Kidney (tissue), 14 donors: ENCODE measurements around the gene KLKB1. TPM values are rescaled to one million over a fixed set of nuclear protein-coding genes. Genes with fewer than 3 reads are reported as not detected.

Experiments used
- DNase-seq, 5 donors: peaks; one replicate each; pipeline ENCODE4 v3.0.0-alpha.2; 2013 to 2020
- FAIRE-seq: peaks from 2 replicates; lab custom pipeline; 2012; peaks lifted over from hg19 to GRCh38; lab: Jason Lieb, UNC
- H3K27ac ChIP-seq, 2 donors: one replicate each; pipeline ENCODE4 v1.7.0; 2013; ENCODE audit warnings: low read depth in 2 of 2, low read length in 2 of 2, inconsistent platforms in 1 of 2
- H3K27me3 ChIP-seq: one replicate; pipeline ENCODE4 v1.7.1; 2013; ENCODE audit warnings: low read length, inconsistent platforms; ENCODE audit not compliant: control insufficient read depth, insufficient read depth
- H3K36me3 ChIP-seq, 3 donors: one replicate each; pipeline versions ENCODE4 v1.7.0 to v1.7.1; 2013; ENCODE audit warnings: low read length in 3 of 3, control low read depth in 1 of 3, inconsistent platforms in 1 of 3; ENCODE audit not compliant: insufficient read depth in 3 of 3, control insufficient read depth in 2 of 3
- H3K4me1 ChIP-seq, 3 donors: one replicate each; pipeline versions ENCODE4 v1.7.0 to v1.7.1; 2013; ENCODE audit warnings: low read length in 3 of 3, inconsistent platforms in 1 of 3, low read depth in 1 of 3; ENCODE audit not compliant: control insufficient read depth in 2 of 3, insufficient read depth in 2 of 3
- H3K4me3 ChIP-seq, 3 donors: one replicate each; pipeline versions ENCODE4 v1.7.0 to v1.8.1; 2013; ENCODE audit warnings: low read length in 3 of 3, control low read depth in 1 of 3, inconsistent platforms in 1 of 3
- H3K9ac ChIP-seq, 3 donors: one replicate each; pipeline versions ENCODE4 v1.7.0 to v1.7.1; 2013; ENCODE audit warnings: low read length in 3 of 3, control low read depth in 1 of 3, inconsistent platforms in 1 of 3
- H3K9me3 ChIP-seq, 3 donors: one replicate each; pipeline versions ENCODE4 v1.7.0 to v1.7.1; 2013; ENCODE audit warnings: low read length in 3 of 3, control low read depth in 1 of 3, inconsistent platforms in 1 of 3; ENCODE audit not compliant: control insufficient read depth in 2 of 3, insufficient read depth in 1 of 3
- intact Hi-C: fragments of 100-400 bp; cut with DNase I; formaldehyde crosslinking; loops from one replicate; pipeline ENCODE4 v1.11.1; 2022
- polyA plus RNA-seq: library from polyadenylated mRNA; stranded (reverse); fragments of 350-450 nt; fragmentation: Illumina TruSeq; extraction: RNeasy Lipid Tissue Mini Kit (QIAGEN cat#74804); gene quantifications from one replicate; pipeline ENCODE4 v1.2.3, GENCODE V29; 2014; ENCODE audit warnings: low read depth, low replicate concordance; ENCODE audit not compliant: insufficient read depth
- total RNA-seq: library from RNA; stranded (reverse); fragmentation: NEBNext Ultra II Directional; extraction: Animal tissue kit (Norgen Biotek cat#: 25700); gene quantifications from one replicate; pipeline ENCODE4 v1.2.1, GENCODE V29; 2021
- TF ChIP-seq, protein P1 (sequence below): IDR thresholded peaks from 3 replicates; pipeline ENCODE4 v1.5.1; 2012; ENCODE audit warnings: mild to moderate bottlenecking, moderate library complexity, borderline replicate concordance; ENCODE audit not compliant: insufficient read depth; ENCODE audit errors: extremely low read depth
- donor health status: control.
- donor health status: control.
- donor health status: control.
- donor health status: control.
- donor health status: control.
- donor health status: DM: yes; HTN: yes; CAD: no.
- donor health status: Normal renal cell carcinoma (clear cell type).

Gene KLKB1
- total and polyA plus RNA-seq, 2 donors from 2014 or later = 2.1 to 5.7 TPM

DNA sequence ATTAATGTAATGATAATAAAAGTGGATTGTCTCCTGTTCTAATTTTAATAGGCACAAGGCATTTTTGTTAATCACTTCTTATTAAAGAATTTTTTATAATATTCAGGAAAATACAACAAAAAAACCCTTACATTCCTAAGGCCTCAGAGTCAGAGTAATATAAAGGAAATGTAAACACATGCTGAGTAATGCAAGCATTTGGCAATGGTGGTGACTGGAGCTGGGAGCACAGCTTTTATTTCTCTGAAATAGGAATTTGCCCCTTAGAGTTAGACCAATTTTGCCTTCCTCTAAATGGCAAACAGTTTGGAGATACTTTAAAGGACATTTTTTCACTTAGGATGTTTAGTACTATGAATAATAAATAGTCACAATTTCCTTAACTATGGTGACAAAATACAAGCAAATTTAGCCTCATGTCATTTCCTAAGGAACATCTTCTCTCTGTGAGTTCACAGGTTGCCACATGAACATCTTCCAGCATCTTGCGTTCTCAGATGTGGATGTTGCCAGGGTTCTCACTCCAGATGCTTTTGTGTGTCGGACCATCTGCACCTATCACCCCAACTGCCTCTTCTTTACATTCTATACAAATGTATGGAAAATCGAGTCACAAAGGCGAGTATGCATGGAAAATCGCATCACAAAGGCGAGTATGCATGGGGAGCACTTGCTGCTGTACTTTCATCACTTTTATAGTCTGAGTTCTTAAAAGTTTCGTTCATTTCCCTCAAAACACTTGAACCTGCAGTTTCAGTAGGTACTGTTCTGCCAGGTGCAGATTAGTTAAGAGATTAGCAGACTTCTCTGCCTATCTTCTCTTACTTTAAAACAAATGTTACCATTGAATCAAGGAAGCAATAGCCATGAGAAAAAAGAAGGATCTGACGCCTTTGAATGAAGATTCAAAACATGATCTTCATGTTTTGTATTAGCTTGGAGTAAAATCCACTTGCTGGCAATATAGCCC, 22.8 kb downstream of the KLKB1 start:
- H3K27me3 ChIP-seq = no peaks in the 10 kb centered on the region
- FAIRE-seq (no peak), DNase-seq (no peak)
- peaks cover 0 to 9% (median 0%) of the 10 kb centered on the region in 3 donors for H3K36me3 ChIP-seq
- no peaks in the 10 kb centered on the region for H3K9me3 ChIP-seq
- no peaks in the 10 kb centered on the region for H3K4me1 ChIP-seq
- intact Hi-C loops = no loop called here
- H3K27ac ChIP-seq = no peak overlapping the region
- no peak overlapping the region for H3K9ac ChIP-seq
- TF ChIP-seq, protein P1, sequence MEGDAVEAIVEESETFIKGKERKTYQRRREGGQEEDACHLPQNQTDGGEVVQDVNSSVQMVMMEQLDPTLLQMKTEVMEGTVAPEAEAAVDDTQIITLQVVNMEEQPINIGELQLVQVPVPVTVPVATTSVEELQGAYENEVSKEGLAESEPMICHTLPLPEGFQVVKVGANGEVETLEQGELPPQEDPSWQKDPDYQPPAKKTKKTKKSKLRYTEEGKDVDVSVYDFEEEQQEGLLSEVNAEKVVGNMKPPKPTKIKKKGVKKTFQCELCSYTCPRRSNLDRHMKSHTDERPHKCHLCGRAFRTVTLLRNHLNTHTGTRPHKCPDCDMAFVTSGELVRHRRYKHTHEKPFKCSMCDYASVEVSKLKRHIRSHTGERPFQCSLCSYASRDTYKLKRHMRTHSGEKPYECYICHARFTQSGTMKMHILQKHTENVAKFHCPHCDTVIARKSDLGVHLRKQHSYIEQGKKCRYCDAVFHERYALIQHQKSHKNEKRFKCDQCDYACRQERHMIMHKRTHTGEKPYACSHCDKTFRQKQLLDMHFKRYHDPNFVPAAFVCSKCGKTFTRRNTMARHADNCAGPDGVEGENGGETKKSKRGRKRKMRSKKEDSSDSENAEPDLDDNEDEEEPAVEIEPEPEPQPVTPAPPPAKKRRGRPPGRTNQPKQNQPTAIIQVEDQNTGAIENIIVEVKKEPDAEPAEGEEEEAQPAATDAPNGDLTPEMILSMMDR = no peak
- no peak overlapping the region for H3K4me3 ChIP-seq

- FAIRE-seq (no peak), DNase-seq (no peak)
- H3K27ac ChIP-seq = no peak overlapping the region
- H3K36me3 ChIP-seq = peaks cover 0 to 9% (median 0%) of the 10 kb centered on the region in 3 donors
- no peak overlapping the region for H3K9ac ChIP-seq
- H3K9me3 ChIP-seq = no peaks in the 10 kb centered on the region
- intact Hi-C loops = no loop called here
- TF ChIP-seq, protein P1 = no peak
- no peaks in the 10 kb centered on the region for H3K27me3 ChIP-seq
- no peak overlapping the region for H3K4me3 ChIP-seq
- H3K4me1 ChIP-seq = no peaks in the 10 kb centered on the region
Measured at GRCh38 chr4:186250760-186251159, 23.5 kb downstream of the KLKB1 start.

- peaks cover 0 to 19% (median 12%) of the 10 kb centered on the region in 3 donors for H3K36me3 ChIP-seq
- no peak for FAIRE-seq
- no peaks in the 10 kb centered on the region for H3K27me3 ChIP-seq
- TF ChIP-seq, protein P1 = no peak
- intact Hi-C loops = no loop called here
- H3K4me1 ChIP-seq = peaks cover 0 to 1% (median 0%) of the 10 kb centered on the region in 3 donors
- DNase-seq = no peak
- no peak overlapping the region for H3K27ac ChIP-seq
- no peak overlapping the region for H3K4me3 ChIP-seq
- H3K9ac ChIP-seq = no peak overlapping the region
- no peaks in the 10 kb centered on the region for H3K9me3 ChIP-seq
Measured at GRCh38 chr4:186255122-186255521, 27.8 kb downstream of the KLKB1 start.
